Ishikawa (cell line): ENCODE results near the gene ATP23.

Experiments used
- CEBPB ChIP-seq: IDR thresholded peaks from 2 replicates; pipeline ENCODE4 v1.6.1; 2012
- CREB1 ChIP-seq: IDR thresholded peaks from 2 replicates; pipeline ENCODE4 v1.6.1; 2012; ENCODE audit warnings: low read depth
- EGR1 ChIP-seq: IDR thresholded peaks from 2 replicates; pipeline ENCODE4 v1.6.1; 2012
- EP300 ChIP-seq: IDR thresholded peaks from 2 replicates; pipeline ENCODE4 v1.6.1; 2012; ENCODE audit warnings: borderline replicate concordance
- FOXM1 ChIP-seq: IDR thresholded peaks from 2 replicates; pipeline ENCODE4 v1.6.1; 2012; ENCODE audit warnings: low read depth, borderline replicate concordance
- NFIC ChIP-seq: IDR thresholded peaks from 2 replicates; pipeline ENCODE4 v1.6.1; 2012
- RAD21 ChIP-seq: IDR thresholded peaks from 2 replicates; pipeline ENCODE4 v1.6.1; 2012; ENCODE audit warnings: low read depth
- REST ChIP-seq: IDR thresholded peaks from 2 replicates; pipeline ENCODE4 v1.6.1; 2012; ENCODE audit warnings: low read depth, mild to moderate bottlenecking
- TAF1 ChIP-seq: IDR thresholded peaks from 2 replicates; pipeline ENCODE4 v1.6.1; 2012; ENCODE audit warnings: low read depth, mild to moderate bottlenecking
- TCF12 ChIP-seq: IDR thresholded peaks from 2 replicates; pipeline ENCODE4 v1.6.1; 2012; ENCODE audit warnings: low read depth
- TEAD4 ChIP-seq: IDR thresholded peaks from 2 replicates; pipeline ENCODE4 v1.6.1; 2012
- YY1 ChIP-seq: IDR thresholded peaks from 2 replicates; pipeline ENCODE4 v1.6.1; 2012; ENCODE audit warnings: low read depth
- ZBTB7A ChIP-seq: IDR thresholded peaks from 2 replicates; pipeline ENCODE4 v1.6.1; 2012; ENCODE audit warnings: low read depth
- TF ChIP-seq, protein P1 (sequence below): IDR thresholded peaks from 2 replicates; pipeline ENCODE4 v1.6.1; 2012
- TF ChIP-seq, protein P2 (sequence below): IDR thresholded peaks from 2 replicates; pipeline ENCODE4 v1.6.1; 2012

ATP23 gene

GRCh38 chr12:57983146-57983857, 41.9 kb downstream of the ATP23 start:
- no peak for TF ChIP-seq ZBTB7A
- no peak for TF ChIP-seq TCF12
- TF ChIP-seq RAD21, result peak; percentile 89

DNA sequence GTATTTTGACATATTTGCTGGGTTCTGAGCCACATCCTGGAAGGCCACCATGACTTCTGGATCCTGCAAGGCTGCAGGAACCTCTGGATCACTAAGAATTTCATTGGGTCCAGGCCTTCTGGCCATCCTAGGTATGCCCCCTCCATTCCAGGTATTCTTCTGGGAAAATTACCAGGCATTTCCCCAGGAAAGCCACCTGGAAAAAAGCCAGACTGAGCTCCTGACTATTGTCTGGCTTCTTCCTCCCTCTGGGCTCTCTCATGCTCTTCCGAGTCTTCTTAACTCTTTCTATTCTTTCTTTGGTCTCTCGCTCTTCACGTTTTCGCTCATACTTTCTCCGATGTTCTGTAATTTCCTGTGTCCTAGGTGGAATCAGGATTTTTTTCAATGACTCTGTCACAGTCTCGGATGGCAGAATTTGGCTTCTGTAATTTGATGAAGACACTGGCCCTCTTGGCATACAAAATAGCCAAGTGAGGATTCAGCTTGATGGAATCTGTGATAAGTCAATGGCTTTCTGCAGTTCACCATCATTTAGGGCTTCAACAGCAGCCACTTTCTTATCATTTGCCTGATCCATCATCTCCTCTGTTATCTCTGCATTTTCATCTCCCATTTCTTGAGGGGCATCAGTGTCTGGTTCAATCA, 42.6 kb downstream of the ATP23 start:
- no peak for TF ChIP-seq CEBPB
- TF ChIP-seq, protein P1, sequence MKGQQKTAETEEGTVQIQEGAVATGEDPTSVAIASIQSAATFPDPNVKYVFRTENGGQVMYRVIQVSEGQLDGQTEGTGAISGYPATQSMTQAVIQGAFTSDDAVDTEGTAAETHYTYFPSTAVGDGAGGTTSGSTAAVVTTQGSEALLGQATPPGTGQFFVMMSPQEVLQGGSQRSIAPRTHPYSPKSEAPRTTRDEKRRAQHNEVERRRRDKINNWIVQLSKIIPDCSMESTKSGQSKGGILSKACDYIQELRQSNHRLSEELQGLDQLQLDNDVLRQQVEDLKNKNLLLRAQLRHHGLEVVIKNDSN, result no peak
- no peak for TF ChIP-seq RAD21
- no peak for TF ChIP-seq TCF12
- no peak for TF ChIP-seq EGR1
- TF ChIP-seq EP300, result no peak
- TF ChIP-seq FOXM1, result no peak
- TF ChIP-seq CREB1, result no peak
- no peak for TF ChIP-seq ZBTB7A
- TF ChIP-seq NFIC, result no peak
- TF ChIP-seq, protein P2, sequence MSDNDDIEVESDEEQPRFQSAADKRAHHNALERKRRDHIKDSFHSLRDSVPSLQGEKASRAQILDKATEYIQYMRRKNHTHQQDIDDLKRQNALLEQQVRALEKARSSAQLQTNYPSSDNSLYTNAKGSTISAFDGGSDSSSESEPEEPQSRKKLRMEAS, result no peak
- TF ChIP-seq REST, result no peak
- TF ChIP-seq YY1, result no peak
- no peak for TF ChIP-seq TAF1
- TF ChIP-seq TEAD4, result no peak

- TF ChIP-seq EGR1, result no peak
- TF ChIP-seq TAF1, result no peak
- no peak for TF ChIP-seq NFIC
- no peak for TF ChIP-seq EP300
- TF ChIP-seq RAD21, result no peak
- no peak for TF ChIP-seq CREB1
- TF ChIP-seq FOXM1, result no peak
- TF ChIP-seq ZBTB7A, result no peak
- no peak for TF ChIP-seq YY1
- no peak for TF ChIP-seq REST
- no peak for TF ChIP-seq TCF12
- TF ChIP-seq, protein P1, result no peak
Observed at GRCh38 chr12:57984629-57985151, 43.3 kb downstream of the ATP23 start.

- no peak for TF ChIP-seq CEBPB
- no peak for TF ChIP-seq YY1
- no peak for TF ChIP-seq RAD21
- no peak for TF ChIP-seq TAF1
- no peak for TF ChIP-seq ZBTB7A
- TF ChIP-seq FOXM1, result no peak
- TF ChIP-seq CREB1, result no peak
- TF ChIP-seq TCF12, result no peak
- no peak for TF ChIP-seq EGR1
Observed at GRCh38 chr12:57985685-57986084, 44.3 kb downstream of the ATP23 start.

- no peak for TF ChIP-seq RAD21
- TF ChIP-seq EGR1, result no peak
- no peak for TF ChIP-seq ZBTB7A
- TF ChIP-seq CEBPB, result no peak
- TF ChIP-seq REST, result no peak
- TF ChIP-seq TCF12, result no peak
- TF ChIP-seq FOXM1, result no peak
- TF ChIP-seq TEAD4, result no peak
- TF ChIP-seq, protein P1, result no peak
- no peak for TF ChIP-seq YY1
- no peak for TF ChIP-seq NFIC
- TF ChIP-seq, protein P2, result no peak
- TF ChIP-seq TAF1, result no peak
- no peak for TF ChIP-seq EP300
- no peak for TF ChIP-seq CREB1
Observed at GRCh38 chr12:57989838-57990237, 48.5 kb downstream of the ATP23 start.
